AG04450 (cell line): ENCODE results near the gene TSKU. TPM values are rescaled to one million over a fixed set of nuclear protein-coding genes. Genes with fewer than 3 reads are reported as not detected.

Experiments
- CTCF ChIA-PET: fragments of 300-600, 350-600 bp; formaldehyde crosslinking; extraction: SDS; loops from one replicate; lab custom pipeline; 2022; ENCODE audit warnings: antibody characterized with exemption, inconsistent platforms; lab: Charles Lee
- POLR2A ChIA-PET: fragments of 350-600 bp; formaldehyde crosslinking; extraction: SDS; loops from one replicate; lab custom pipeline; 2021; ENCODE audit warnings: antibody characterized with exemption, inconsistent platforms; lab: Yijun Ruan, JAX
- DNase-seq: peaks from one replicate; pipeline ENCODE4 v3.0.0-alpha.2; 2011; ENCODE audit warnings: low read depth, low spot score
- H3K27ac ChIP-seq: one replicate; pipeline ENCODE4 v1.5.1; 2012; ENCODE audit warnings: low read depth, low read length, control low read depth
- H3K27me3 ChIP-seq: one replicate; pipeline ENCODE4 v1.6.0; 2012; ENCODE audit warnings: low read length; ENCODE audit not compliant: control insufficient read depth, insufficient read depth
- H3K4me3 ChIP-seq: 2 replicates; pipeline ENCODE4 v1.5.1; 2011; ENCODE audit warnings: mild to moderate bottlenecking, low read depth, low read length, control low read depth
- H3K9me3 ChIP-seq: 2 replicates; pipeline ENCODE4 v1.5.1; 2012; ENCODE audit warnings: low read length; ENCODE audit not compliant: control insufficient read depth, insufficient read depth
- polyA plus RNA-seq: library from polyadenylated mRNA; depleted of rRNA; stranded (reverse); fragments of >200 nt; gene quantifications from 2 replicates; pipeline ENCODE4 v1.2.3, GENCODE V29; 2011
- TF ChIP-seq, protein P1 (sequence below): IDR thresholded peaks from 2 replicates; pipeline ENCODE4 v1.5.1; 2011; ENCODE audit warnings: low read depth, low read length, control low read depth, inconsistent platforms

The TSKU gene
- polyA plus RNA-seq, 1 experiment: 28.8 TPM

DNA sequence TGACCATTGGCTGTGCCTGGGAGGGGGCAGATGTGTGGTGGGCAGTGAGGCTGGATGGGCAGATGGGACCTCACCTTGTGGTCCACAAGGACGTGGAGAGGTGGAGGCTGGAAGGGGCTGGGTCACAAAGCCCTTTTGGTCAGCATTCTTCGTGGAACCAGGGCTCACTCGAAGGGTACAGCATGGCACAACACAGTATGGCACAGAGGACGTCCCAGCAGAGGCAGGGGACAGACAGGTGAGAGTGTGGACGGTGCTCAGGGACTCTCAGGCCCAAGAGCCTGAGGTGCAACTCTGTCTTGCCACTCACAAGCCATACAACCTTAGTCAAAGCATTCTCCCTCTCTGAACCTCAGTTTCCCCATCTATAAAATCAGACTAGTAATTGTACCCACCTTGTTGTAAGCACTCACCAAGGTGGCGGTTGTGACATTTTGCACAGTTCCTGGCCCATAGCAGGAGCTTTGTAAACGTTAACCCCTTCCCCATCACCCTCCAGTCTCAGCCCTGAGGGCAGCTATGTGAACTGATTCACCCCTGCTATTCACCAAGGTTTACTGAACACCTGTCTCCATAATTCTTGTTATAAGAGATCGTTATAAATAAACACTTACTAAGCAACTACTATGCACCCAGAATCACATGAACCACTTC is 11.6 kb upstream of the TSKU start:
- no peaks in the 10 kb centered on the region for H3K27me3 ChIP-seq
- H3K9me3 ChIP-seq: peaks cover 11% of the 10 kb centered on the region
- H3K27ac ChIP-seq: peak overlapping the region; percentile 98
- DNase-seq: no peak
- POLR2A ChIA-PET: interaction anchor here (0.7 to 2.9 kb wide), 8 partner anchors 10 to 117 kb away, joined by 3 to 42 read pairs (median 8); partner anchors contain the start of gene TSKU
- CTCF ChIA-PET: interaction anchor here (1.0 to 1.1 kb wide), 2 partner anchors 37 to 148 kb away, joined by 4 read pairs; no protein-coding TSS in a partner anchor
- TF ChIP-seq, protein P1, sequence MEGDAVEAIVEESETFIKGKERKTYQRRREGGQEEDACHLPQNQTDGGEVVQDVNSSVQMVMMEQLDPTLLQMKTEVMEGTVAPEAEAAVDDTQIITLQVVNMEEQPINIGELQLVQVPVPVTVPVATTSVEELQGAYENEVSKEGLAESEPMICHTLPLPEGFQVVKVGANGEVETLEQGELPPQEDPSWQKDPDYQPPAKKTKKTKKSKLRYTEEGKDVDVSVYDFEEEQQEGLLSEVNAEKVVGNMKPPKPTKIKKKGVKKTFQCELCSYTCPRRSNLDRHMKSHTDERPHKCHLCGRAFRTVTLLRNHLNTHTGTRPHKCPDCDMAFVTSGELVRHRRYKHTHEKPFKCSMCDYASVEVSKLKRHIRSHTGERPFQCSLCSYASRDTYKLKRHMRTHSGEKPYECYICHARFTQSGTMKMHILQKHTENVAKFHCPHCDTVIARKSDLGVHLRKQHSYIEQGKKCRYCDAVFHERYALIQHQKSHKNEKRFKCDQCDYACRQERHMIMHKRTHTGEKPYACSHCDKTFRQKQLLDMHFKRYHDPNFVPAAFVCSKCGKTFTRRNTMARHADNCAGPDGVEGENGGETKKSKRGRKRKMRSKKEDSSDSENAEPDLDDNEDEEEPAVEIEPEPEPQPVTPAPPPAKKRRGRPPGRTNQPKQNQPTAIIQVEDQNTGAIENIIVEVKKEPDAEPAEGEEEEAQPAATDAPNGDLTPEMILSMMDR: no peak
- no peak overlapping the region for H3K4me3 ChIP-seq

DNA sequence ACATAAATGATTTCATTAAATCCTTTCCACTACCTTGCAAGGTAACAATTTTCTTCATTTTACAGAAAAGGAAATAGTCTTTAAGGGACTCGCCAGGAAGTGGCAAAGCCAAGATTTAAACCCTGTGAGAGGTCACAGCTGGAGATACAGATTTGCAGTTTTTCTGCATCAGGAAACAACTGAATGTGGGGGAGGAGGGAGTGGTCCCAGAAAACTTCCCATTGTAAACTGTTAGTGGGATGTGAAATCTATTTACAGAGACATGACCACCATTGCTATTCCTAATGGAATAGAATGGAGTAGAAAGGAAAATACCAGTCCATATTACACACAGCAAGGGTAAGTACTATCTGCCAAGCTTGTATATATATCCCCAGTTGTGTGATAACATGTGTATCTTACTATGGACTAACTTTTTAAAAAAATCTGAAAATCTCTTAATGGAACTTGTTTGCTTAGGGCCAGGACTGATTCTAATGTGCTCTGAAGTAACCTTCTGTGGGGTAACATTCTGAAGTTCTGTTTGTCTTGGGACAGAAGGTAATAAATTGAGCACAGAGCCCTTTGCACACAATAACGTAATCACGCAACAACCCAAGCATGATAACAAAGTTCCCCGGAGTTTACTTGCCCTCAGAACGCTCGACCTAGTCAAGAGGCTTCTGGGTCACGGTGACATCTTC is 10.9 kb upstream of the TSKU start:
- peaks cover 11% of the 10 kb centered on the region for H3K9me3 ChIP-seq
- H3K4me3 ChIP-seq: no peak overlapping the region
- no peak overlapping the region for H3K27ac ChIP-seq
- no peak for DNase-seq
- ChIA-PET POLR2A (interaction anchor here (0.7 to 2.9 kb wide), 3 partner anchors 11 to 19 kb away, joined by 3 to 16 read pairs (median 10); partner anchors contain the start of gene TSKU), CTCF (no interaction called here)
- H3K27me3 ChIP-seq: no peaks in the 10 kb centered on the region
- TF ChIP-seq, protein P1: no peak

DNA sequence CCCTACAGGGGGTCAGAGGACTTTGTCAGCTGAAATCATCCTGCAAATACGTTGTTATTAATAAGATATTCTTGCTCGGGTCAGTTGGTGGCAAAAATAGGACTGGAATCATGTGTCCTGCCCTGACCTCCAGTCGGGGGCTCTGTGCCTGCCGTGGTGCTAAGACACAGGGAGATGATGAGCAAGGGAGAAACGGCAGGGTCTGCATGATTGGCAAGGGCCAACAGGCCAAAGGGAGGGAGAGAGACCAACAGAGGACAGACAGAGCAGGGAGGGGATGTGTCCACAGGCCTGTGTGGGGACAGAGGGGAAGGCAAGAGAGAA is 10.4 kb upstream of the TSKU start:
- Histone ChIP-seq H3K9me3 (peaks cover 12% of the 10 kb centered on the region), H3K27ac (no peak overlapping the region), H3K27me3 (no peaks in the 10 kb centered on the region), H3K4me3 (no peak overlapping the region)
- DNase-seq: no peak
- POLR2A ChIA-PET: interaction anchor here (1.2 kb wide), 1 partner anchor 10 kb away, joined by 4 read pairs; the partner anchor contains the start of gene TSKU
- CTCF ChIA-PET: no interaction called here
- TF ChIP-seq, protein P1: no peak

DNA sequence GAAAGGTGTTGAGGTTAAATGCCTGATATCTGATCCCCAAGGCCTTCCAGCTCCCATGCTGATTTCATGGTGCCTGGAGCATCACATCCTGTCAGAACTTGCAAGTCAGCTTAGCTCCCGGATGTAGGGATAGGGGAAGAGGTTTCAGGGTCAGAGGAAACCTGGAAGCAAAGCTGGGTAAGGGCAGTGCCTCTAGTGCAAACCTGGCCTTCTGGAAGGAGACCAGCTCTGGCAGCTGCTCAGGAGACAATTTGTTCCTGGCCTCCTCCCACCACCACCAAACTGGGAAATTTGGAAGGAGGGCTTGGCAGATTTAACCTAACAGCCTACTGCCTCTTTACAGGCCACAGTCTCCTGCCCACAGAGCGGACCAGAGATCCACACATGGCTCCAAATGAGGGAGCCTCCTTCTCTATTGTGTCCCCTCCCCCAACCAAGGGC is 9.2 kb upstream of the TSKU start:
- Histone ChIP-seq H3K27me3 (no peaks in the 10 kb centered on the region), H3K27ac (no peak overlapping the region), H3K4me3 (no peak overlapping the region), H3K9me3 (peaks cover 19% of the 10 kb centered on the region)
- TF ChIP-seq, protein P1: no peak
- no peak for DNase-seq
- CTCF ChIA-PET: no interaction called here
- POLR2A ChIA-PET: interaction anchor here (1.2 kb wide), 1 partner anchor 9 kb away, joined by 4 read pairs; the partner anchor contains the start of gene TSKU

DNA sequence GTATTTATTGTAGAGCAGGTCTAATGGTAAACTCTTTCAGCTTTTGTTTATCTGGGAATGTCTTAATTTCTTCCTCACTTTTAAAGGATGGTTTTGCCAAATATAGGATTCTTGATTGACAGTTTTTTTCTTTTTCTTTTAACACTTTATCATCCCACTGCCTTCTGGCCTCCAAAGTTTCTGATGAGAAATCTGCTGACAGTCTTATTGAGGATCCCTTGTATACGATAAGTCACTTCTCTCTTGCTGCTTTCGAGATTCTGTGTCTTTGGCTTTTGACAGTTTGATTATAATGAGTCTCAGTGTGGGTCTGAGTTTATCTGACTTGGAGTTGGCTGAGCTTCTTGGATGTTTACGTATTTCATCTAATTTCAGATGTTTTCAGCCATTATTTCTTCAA is 6.7 kb upstream of the TSKU start:
- Histone ChIP-seq H3K27ac (no peak overlapping the region), H3K27me3 (no peaks in the 10 kb centered on the region), H3K9me3 (peaks cover 19% of the 10 kb centered on the region), H3K4me3 (no peak overlapping the region)
- TF ChIP-seq, protein P1: no peak
- ChIA-PET POLR2A (no interaction called here), CTCF (interaction anchor here (1.2 to 1.3 kb wide), 2 partner anchors 22 to 32 kb away, joined by 3 read pairs; no protein-coding TSS in a partner anchor)
- DNase-seq: no peak
